Medulla oblongata (tissue), 1 donor: ENCODE results near the gene TAX1BP1.

Experiments
- DNase-seq: peaks from one replicate; pipeline ENCODE4 v3.0.0-alpha.2; 2015; ENCODE audit errors: extremely low spot score

TAX1BP1 gene

DNA sequence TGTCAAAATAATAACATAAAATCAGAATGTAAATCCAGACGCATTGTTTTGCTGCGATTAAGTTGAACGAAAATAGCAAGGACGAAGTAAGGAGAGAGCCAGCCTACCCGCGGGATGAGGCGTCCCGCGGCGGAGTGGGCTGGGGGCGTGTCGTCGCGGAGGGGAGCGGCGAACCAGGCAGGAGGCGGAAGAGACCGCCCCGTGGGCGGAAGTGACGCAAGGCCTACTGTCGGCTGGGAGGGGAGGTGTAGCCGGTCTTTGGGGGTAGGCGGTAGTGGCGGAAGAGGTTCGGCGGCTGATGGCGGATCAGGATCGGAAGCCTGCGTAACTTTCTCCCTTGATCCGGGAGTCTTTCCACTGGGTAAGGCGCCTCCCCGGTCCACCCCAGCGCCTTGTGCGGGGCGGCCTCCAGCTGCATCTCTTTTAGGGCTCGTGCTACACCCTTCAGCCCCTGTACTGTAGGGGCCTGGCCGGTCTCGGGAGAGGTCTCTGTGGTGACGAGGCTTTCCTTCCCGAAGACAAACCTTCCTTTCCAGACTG, at the start of gene TAX1BP1:
TAX1BP1 (plus strand) TSS at position 254 of the 540 bp plus-strand sequence. CDS start 8,363 bp downstream, outside the sequence.
- DNase-seq = peak; percentile 98

DNA sequence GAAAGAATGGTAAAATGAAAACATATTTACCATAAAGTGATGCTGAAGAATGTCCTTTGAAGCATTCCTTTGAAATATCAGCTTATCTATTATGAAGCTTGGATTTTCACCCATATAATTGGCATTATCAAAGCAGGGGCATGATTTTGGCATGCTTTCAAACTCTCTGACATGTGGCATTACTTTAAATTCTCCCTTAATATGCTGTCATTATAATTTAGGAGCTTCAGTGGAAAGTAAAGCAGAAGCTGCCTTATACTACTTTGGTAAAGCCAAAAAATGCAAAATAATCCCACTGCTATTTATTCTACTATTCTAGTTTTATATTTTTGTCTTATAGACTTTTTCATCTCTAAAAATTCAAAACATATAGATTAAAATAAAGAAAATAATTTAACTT, 49.3 kb upstream of the TAX1BP1 start:
- DNase-seq = no peak

DNA sequence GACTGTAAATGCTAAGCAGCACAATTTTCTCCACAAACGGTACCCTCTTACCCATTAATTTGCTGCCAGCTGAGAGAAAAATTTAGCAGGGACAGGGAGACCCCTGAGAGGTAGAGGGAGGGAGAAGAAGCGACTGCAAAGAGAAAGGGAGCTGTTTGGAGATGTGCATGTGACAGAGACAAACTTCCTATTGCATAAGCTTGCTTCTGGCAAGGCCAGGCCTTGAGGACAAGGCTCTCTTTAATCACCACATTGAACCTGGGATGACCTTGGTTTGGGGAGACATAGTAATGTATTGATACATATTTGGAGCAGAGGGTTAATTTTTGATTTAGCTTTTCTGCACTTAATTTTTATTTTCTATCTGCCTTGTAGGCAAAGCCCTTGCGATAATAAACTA, 46.2 kb upstream of the TAX1BP1 start:
- DNase-seq = peak; percentile 61

DNA sequence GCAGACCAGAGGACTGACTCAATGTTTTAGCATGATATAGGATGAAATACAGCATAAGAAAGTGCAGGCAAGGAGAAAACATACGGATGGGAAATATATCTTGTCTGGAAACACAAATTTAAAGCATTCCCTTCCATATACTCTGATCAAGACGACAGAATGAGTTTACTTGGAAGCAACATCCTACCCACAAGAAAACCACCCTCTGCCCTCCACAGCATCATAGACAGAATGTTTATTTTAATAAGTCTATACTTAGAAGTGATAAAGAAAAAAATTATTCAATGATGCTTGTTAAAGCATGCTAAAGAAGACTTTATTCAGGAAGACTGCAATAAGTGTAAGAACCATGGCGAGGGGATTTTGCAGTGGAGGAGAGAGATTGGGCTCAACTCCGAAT, 44.9 kb upstream of the TAX1BP1 start:
- no peak for DNase-seq

DNA sequence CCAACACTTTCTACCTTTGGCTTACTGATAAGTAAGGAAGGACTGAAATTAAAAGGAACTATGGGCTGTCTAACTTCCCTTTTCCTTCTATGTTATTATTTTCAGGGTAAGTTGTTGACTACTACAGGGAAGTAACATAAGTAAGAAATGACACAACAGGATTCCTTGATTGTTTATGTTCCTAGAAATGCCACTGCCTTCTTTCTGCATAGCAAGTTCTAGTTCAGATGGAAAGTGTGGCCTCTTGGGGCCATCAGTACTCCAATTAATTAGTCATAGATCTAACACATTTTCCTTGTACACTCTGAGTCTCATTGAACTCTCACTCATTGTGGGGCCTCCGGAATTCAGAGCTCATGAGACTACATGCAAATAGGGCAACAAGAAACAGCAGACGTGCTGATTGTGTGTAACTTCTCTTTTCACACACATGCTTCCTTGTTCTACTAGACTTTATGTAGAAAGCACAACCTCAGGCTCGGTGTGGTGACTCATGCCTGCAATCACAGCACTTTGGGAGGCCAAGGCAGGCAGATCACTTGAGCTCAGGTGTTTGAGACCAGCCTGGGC, 42.0 kb upstream of the TAX1BP1 start:
- DNase-seq = peak; percentile 39

DNA sequence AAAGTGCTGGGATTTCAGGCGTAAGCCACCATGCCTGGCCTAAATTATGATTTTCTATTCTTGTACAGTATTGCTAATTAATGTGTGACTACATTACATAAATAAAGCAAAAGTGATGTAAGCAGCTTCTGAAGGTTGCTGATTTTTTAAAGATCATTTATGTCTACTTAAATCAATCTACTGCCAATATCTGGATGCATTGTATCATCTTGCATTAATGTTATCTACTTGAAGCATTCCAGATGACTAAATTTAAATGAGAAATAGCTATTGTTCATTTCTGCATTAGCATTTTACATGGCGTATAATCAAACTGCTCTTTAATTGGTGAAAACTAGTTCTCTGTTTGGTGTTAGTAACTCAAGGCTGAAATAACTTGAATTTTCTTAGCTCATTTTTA, 40.2 kb upstream of the TAX1BP1 start:
- DNase-seq = no peak

DNA sequence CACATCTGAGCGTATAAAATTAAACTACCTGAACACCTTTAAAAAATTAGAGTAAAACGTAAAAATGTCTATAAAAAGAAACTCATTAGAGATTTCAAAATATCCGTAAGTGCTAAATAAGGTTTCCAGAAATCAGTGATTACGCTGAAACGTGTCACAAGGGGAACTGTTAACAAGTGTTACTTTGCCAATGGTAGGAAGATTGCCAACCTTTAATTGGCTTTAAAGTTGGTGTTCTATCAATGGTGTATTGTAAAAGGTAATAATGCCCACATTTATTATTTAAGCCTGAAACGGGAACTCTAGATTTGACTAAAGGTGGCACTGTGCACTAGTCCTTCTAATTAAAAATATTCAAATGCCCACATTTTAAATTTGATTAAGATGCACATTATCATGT, 39.5 kb upstream of the TAX1BP1 start:
- DNase-seq = no peak

DNA sequence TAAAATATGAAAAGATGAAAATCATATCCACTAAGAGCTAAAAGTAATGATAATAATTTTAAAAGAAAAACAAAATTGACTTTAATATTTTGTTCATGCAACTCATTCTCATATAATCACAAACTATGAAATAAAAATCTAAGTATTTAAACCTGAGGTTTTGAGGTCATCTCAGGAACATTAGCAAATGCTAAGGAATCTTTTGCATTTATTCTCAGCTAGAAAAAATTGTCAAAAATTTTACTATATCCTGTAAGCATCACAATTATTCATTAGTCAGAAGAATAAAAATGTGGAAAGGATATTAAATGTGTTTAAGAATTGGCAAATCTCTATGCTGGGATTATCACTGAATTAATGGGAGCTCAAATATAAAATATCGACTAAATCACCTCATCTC, 36.8 kb upstream of the TAX1BP1 start:
- DNase-seq = no peak

DNA sequence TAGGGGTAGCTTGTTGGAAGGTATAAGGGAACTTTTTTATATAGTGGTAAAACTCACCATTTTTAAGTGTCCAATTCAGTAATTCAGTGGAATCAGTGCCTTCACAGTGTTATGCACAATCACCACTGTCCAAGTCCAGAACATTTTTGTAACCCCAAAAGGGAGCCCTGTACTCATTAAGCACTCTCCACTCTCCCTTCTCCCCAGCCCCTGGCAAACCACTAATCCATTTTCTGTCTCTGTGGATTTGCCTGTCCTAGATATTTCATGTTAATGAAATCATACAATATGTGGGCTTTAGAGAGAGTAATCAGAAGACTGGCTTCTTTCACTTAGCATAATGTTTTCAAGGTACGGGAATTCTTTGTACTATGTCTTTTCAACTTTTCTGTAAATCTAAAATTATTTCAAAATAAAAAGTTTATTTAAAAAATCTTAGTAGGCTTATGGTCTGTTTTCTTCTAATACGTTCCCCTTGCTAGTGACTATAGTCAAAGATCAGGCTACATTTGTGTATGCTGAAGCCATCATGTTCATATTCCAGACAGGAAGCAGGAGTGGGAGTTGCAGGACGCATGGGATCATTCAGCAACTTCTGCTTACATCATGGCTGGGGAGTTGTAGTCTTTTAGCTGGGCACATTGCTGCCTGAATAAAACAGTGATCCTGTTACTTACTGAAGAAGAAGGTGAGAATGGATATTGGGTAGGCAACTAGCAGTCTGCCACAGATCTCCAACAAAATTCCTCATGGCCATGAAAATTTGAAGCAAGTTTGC, 35.4 kb upstream of the TAX1BP1 start:
- no peak for DNase-seq

DNA sequence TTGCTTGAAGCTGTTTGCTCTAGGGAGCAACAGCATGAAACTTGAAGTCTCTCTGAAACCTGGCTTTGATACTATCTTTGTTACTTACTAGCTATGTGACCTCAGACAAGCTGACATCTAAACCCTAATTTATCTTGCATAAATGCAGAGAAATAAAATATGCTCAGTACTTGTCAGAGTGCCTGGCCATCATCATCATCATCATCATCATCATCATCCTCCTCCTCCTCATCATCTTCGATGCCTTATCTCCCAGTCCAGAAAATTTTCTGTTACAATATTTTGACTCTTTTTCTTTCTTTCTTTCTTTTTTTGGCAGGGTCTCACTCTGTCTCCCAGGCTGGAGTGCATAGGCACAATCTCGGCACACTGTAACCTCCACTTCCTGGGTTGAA, 34.8 kb upstream of the TAX1BP1 start:
- no peak for DNase-seq

DNA sequence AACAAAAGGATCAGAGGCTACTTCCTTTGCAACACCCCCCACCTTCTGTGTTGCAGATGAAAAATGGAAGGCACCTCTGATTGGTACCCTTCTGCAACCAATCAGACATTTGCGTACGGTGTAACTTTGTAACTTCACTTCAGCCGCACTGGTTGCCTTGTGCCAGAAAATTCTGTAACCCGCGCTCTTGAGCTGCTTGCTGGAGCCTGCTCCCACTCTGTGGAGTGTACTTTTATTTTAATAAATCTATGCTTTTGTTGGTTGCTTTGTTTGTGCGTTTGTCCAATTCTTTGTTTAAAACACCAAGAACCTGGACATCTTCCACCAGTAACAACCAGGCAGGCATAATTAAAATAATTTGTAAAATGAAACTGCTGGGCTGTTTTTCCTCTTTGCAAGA, 31.5 kb upstream of the TAX1BP1 start:
- no peak for DNase-seq

DNA sequence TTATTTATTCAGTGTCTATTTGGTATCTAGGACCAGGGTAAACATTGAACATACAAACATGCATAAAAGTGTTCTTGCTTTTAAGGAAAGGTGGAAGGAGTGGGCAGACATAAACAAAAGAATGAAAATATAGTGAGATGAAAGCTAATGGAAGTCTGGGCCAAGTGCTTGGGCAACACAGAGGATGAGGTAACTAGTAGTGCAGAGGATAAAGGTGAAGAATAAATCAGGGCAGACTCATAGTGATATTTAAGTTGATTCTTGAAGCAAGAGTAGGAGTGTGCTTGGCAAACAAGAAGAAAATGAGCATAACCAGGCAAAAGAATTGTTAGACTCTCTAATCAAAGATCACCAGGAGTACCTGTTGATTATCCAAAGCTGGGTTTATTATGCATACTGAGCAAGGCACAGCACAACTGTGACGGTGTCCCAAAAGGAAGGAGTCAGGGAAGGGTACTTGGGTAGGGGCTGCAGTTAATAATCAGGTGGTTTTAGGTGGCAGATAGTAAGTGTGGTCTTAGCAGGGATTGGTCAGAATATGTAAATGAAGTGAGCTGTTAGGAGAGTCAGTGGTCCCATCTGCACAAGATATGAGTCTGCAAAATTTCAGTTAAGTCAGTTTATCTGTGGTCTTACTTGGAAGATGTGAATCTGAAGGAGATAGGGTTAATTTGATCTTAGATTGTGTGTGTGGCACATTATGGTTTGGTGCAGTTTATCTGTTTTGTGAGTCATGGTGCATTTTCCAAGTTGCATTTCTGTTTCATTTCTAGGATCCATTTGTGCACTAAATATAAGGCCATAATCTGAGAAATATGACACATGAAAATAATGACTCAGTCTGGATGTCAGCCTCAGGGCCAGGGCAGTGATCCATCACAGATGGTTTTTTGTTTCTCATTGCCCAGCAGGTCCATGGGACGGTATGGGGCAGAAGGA, 30.6 kb upstream of the TAX1BP1 start:
- DNase-seq = no peak

DNA sequence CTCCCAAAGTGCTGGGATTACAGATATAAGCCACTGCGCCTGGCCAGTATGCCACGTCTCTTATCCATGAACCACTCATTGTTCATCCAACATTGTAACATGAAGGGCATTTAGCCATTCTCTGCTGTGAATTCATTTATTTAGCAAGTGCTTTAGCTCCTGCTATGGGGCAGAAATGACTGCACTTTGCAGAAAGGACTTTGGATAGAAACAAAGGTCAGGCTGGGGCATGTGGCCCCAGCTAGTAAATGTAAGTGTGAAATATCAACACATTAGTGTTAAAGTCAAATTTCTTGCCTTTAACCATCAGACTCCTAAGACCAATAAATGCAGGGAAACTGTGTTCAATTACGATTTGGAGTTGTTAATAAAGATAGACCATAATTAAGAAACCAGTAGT, 27.7 kb upstream of the TAX1BP1 start:
- DNase-seq = no peak

DNA sequence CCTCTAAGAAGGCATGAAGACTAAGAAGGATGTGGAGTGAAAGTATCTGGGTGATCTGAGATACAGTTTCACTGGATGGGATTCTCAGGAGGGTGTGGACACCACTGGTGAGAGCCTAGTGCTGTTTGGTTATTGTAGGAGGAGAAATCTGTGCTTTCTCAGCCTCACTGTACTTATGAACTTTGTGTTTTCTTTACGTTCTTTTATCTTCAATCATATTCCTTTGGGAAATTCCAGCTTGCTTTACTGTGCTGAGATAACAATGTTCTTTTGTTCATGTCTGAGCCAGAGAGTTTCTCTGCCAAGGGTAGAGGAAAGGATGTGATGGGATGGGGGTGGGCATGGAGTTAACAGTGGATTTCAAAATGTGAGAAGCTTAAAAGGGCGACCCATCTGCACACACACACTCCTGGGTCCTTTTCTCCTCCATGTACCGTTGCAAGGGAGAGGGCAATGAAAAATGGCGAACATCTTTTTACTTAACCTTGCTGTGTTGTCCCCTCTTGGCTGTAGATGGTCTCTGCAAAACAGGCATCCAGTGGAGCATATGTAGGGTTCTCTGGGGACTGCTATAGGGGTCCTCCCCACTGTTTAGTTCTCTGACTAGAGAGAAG, 25.0 kb upstream of the TAX1BP1 start:
- DNase-seq = peak; percentile 14

DNA sequence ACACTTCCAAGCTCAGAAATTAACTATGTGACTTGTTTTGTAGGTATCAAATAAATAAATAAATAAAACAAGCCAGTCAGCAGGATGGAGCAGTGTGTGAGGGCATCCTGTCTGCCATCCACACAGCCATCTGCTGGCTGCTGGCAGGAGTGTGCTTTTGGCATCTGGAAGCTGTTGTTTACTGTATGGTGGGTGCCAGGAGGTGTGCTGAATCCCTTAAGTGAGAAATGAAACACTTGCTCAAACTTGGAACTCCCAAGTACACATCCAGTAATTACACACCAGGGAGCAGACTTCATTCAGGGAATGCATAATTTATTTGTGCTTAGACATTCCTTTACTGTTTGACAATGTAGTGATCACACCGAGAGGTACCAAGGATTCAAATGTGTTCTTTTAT, 16.9 kb upstream of the TAX1BP1 start:
- DNase-seq = peak; percentile 17

DNA sequence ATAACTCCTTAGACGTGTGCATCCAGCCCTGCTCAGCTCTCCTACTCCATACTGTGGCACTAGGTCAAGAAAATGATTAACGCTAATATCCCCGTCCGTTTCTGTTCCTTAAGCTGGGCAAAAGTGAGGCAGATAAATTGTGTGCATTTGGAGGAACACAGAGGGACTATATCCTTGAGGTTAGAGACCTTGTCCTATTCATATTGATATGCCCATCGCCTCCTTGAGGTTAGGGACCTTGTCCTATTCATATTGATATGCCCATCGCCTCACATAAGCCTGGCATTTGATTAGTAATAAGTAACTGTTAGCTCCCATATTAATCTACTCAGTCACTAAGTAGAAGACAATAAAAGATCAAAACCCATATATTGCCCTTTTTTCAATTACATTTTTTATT, 12.9 kb upstream of the TAX1BP1 start:
- no peak for DNase-seq

DNA sequence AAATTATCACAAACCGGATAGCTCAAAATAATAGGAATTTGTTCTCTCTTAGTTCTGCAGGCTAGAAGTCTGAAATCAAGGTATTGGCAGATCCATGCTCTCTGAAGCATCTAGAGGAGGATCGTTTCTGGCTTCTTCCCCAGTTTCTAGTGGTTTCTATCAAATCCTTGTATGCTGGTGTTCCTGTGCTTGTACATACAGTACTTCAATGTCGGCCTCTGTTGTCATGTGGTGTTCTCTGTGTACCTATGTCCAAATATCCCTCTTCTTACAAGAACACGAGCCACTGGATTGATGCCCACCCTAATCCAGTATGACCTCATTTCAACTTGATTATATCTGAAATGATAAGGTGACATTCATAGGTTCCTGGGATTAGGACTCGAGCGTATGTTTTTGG, 9.8 kb upstream of the TAX1BP1 start:
- no peak for DNase-seq

DNA sequence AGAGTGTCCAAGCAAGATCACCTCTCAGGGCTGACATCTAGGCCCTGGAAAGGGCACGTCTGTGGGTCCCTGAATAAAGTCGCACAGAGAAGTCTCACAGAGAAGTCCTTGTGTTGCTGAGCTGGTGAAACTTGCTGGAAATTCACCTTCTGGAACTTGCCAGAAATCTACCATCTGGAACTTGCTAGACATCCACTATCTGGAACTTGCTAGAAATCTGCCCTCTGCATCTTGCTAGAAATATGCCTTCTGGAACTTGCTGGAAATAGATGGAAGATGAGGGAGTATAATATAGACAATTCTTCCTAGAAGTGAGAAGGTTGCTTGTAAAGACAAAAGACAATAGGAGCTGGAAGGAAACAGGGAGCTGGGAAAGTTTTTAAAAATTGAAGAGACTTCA, 5.4 kb upstream of the TAX1BP1 start:
- DNase-seq = no peak

DNA sequence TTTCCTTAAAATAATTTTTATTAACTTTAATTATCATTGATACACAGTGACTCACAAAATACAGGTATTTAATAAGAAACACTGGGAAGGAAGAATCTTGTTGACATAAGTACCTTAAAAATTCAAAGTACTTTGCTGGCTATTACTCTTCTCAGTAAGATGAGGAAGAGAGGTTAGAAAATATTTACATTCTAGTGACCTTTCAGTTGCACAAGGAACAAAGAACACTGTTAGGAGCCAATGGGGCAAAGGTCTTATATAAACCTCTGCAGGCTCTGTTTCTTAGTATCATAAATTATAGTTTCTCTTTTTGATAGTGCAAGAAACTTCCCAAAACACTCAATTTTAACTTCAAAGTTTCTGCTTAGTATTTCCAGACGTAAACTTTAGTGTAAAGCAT, 4.8 kb upstream of the TAX1BP1 start:
- DNase-seq = no peak

DNA sequence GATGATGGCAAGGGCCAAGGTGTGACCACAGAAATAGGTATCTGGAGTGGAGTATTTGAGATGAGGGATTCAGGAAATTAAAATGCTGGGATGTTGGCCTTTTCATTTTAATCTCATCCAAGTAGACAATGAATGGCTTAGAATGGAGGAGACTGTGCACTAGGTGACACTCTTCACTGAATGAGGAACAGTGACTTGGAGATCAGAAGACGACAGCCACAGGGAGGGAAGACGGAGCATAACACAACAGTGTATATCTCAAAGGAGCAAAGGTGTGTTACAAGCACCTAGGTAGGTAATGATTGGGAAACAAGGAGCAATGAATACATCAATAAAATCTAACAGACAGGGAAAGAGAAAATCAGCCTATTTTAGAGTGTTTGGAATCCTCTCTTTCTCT, 4.1 kb upstream of the TAX1BP1 start:
- no peak for DNase-seq

DNA sequence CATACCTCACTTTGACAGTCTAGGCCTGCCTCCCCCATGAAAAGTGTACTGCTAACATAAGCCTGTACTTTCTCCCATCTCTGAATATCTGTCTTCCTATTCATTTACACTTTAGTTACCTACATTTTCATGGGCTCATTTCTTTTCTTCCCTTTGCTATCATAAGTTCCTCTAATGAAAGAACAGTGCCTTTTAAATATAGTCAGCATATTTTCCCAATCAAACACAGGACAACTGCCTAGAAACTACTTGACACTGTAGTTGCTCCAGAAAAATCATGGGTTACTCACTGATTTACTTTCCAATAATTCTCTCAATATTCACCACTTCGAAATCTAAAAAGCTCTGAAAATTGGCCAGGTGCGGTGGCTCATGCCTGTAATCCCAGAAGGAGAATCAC, 2.8 kb upstream of the TAX1BP1 start:
- no peak for DNase-seq

DNA sequence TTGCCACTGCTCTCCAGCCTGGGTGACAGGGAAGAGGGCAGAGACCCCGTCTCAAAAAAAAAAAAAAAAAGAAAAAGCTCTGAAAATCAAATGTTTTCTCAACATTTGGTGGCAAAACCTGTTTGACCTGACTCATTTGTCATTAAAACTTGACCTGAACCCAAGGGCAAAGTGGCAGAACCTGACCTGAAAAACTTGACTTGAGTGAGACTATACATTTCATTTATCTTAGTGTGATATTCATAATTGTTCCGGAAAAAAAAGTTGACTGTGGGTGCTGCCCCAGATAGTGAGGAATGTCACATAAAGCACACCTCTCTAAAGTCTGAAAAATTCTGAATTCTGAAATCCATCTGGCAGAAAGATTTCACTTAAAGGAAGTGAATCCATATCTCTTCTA, 2.3 kb upstream of the TAX1BP1 start:
- no peak for DNase-seq
